ENCODE results near the gene CAP2. TPM values are rescaled to one million over a fixed set of nuclear protein-coding genes. Genes with fewer than 3 reads are reported as not detected.

The CAP2 gene
- total and polyA plus RNA-seq, 9 of the 15 experiments (the other 6 are each of a cell fraction or from before 2014, with no cell fraction given), result not detected

DNA sequence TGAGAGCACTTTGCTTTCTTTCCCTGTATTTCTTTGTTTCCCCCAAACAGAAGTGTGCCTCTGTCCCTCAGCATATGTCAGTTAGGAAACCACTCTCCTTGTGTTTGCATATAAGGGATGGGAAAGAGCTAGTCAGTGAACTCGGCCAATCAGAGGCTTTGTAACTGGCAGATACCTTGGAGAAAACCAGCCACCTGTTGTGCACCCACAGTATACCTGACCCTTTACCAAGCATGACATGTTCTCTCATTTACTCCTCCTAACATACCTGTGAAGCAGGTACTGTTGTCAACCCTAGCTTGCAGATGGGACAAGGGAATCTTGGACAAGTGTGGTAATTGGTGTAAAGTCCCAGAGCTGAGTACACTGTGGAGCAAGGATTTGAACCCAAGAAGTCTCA lies 110.6 kb downstream of the CAP2 start (continued):
- TF ChIP-seq, protein P1, sequence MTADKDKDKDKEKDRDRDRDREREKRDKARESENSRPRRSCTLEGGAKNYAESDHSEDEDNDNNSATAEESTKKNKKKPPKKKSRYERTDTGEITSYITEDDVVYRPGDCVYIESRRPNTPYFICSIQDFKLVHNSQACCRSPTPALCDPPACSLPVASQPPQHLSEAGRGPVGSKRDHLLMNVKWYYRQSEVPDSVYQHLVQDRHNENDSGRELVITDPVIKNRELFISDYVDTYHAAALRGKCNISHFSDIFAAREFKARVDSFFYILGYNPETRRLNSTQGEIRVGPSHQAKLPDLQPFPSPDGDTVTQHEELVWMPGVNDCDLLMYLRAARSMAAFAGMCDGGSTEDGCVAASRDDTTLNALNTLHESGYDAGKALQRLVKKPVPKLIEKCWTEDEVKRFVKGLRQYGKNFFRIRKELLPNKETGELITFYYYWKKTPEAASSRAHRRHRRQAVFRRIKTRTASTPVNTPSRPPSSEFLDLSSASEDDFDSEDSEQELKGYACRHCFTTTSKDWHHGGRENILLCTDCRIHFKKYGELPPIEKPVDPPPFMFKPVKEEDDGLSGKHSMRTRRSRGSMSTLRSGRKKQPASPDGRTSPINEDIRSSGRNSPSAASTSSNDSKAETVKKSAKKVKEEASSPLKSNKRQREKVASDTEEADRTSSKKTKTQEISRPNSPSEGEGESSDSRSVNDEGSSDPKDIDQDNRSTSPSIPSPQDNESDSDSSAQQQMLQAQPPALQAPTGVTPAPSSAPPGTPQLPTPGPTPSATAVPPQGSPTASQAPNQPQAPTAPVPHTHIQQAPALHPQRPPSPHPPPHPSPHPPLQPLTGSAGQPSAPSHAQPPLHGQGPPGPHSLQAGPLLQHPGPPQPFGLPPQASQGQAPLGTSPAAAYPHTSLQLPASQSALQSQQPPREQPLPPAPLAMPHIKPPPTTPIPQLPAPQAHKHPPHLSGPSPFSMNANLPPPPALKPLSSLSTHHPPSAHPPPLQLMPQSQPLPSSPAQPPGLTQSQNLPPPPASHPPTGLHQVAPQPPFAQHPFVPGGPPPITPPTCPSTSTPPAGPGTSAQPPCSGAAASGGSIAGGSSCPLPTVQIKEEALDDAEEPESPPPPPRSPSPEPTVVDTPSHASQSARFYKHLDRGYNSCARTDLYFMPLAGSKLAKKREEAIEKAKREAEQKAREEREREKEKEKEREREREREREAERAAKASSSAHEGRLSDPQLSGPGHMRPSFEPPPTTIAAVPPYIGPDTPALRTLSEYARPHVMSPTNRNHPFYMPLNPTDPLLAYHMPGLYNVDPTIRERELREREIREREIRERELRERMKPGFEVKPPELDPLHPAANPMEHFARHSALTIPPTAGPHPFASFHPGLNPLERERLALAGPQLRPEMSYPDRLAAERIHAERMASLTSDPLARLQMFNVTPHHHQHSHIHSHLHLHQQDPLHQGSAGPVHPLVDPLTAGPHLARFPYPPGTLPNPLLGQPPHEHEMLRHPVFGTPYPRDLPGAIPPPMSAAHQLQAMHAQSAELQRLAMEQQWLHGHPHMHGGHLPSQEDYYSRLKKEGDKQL (CRISPR knock-in tag; IDR thresholded peaks at IDR 0.05; ENCODE audit: borderline replicate concordance), result no peak
- no peak for TF ChIP-seq AFF1 (IDR thresholded peaks at IDR 0.05; ENCODE audit: low read depth in 1 of 2, partially characterized antibody in 2 of 2)
- TF ChIP-seq, protein P2, sequence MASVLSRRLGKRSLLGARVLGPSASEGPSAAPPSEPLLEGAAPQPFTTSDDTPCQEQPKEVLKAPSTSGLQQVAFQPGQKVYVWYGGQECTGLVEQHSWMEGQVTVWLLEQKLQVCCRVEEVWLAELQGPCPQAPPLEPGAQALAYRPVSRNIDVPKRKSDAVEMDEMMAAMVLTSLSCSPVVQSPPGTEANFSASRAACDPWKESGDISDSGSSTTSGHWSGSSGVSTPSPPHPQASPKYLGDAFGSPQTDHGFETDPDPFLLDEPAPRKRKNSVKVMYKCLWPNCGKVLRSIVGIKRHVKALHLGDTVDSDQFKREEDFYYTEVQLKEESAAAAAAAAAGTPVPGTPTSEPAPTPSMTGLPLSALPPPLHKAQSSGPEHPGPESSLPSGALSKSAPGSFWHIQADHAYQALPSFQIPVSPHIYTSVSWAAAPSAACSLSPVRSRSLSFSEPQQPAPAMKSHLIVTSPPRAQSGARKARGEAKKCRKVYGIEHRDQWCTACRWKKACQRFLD (CRISPR knock-in tag; IDR thresholded peaks at IDR 0.05), result no peak
- TF ChIP-seq PHF8 (IDR thresholded peaks at IDR 0.05; ENCODE audit: borderline replicate concordance, low read length), result no peak
- no peak for TF ChIP-seq ZNF324 (CRISPR knock-in tag; IDR thresholded peaks at IDR 0.05)
- no peak for TF ChIP-seq PML (IDR thresholded peaks at IDR 0.05; ENCODE audit: low read length)
- no peak for TF ChIP-seq EZH2 (IDR thresholded peaks at IDR 0.05; ENCODE audit: borderline replicate concordance, low read depth, low read length)
- no peak for TF ChIP-seq CBX8 (IDR thresholded peaks at IDR 0.05; ENCODE audit: borderline replicate concordance, extremely low read depth, low read depth, low read length, poor library complexity, severe bottlenecking)
- TF ChIP-seq, protein P3, sequence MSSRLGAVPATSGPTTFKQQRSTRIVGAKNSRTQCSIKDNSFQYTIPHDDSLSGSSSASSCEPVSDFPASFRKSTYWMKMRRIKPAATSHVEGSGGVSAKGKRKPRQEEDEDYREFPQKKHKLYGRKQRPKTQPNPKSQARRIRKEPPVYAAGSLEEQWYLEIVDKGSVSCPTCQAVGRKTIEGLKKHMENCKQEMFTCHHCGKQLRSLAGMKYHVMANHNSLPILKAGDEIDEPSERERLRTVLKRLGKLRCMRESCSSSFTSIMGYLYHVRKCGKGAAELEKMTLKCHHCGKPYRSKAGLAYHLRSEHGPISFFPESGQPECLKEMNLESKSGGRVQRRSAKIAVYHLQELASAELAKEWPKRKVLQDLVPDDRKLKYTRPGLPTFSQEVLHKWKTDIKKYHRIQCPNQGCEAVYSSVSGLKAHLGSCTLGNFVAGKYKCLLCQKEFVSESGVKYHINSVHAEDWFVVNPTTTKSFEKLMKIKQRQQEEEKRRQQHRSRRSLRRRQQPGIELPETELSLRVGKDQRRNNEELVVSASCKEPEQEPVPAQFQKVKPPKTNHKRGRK (tag; IDR thresholded peaks at IDR 0.05), result no peak
